Measurements from ENCODE around the gene PTPRN2. TPM values are rescaled to one million over a fixed set of nuclear protein-coding genes. Genes with fewer than 3 reads are reported as not detected.

The PTPRN2 gene
- polyA plus RNA-seq, 4 donors, result 1.6 to 11.7 (median 4.0) TPM

DNA sequence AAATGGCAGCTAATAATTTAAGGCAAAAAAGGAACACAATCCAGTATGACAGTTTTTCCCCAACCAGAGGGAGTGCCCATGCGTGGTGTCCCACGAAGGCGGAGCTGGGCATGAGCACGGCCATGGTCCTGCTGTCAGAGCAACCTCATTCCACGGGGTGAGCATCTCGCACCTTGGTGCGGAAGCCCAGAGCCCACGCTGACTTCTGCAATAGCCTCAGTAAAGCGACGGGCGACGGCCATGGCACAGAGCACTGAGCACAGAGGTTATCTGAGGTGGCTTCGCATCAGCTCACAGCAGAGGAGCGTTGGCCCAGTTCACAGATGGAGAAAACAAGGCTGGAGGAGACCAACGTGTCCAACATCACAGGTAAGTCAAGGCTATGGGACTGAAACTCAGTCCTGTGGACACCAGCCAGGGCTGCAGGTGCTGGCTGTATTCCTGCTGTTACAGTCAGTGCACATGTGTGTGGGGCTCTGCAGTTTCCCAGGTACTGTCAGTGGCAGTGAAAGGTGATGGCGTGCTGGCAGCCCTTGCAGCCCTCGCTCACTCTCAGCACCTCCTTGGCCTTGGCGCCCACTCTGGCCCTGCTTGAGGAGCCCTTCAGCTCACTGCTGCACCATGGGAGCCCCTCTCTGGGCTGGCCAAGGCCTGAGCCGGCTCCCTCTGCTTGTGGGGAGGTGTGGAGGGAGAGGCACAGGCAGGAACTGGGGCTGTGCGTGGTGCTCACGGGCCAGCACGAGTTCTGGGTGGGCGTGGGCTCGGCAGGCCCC is 525.6 kb downstream of the PTPRN2 start:
- WGBS, 3 donors, result 91 to 93% (median 92%) methylated on average over 24 of the region's 24 CpGs
- FAIRE-seq (no peak), DNase-seq (no peak)
- no peaks in the 10 kb centered on the region for H3K36me3 ChIP-seq (ENCODE audit: control insufficient read depth in 3 of 3, insufficient read depth in 2 of 3, low read depth in 1 of 3, low read length in 3 of 3)
- no peak overlapping the region for H3K27ac ChIP-seq (ENCODE audit: low read depth in 1 of 3, low read length in 2 of 3)
- H3K9me3 ChIP-seq (ENCODE audit: control insufficient read depth in 2 of 2, insufficient read depth in 1 of 2, low read depth in 1 of 2, low read length in 1 of 2), result peaks cover 0 to 32% of the 10 kb centered on the region in 2 donors
- H3K4me3 ChIP-seq (ENCODE audit: low read depth in 1 of 3, low read length in 3 of 3), result no peak overlapping the region
- H3K4me1 ChIP-seq (ENCODE audit: control insufficient read depth in 3 of 3, insufficient read depth in 2 of 3, low read depth in 1 of 3, low read length in 2 of 3), result no peaks in the 10 kb centered on the region
- no peaks in the 10 kb centered on the region for H3K27me3 ChIP-seq (ENCODE audit: control insufficient read depth in 3 of 3, insufficient read depth in 3 of 3, low read length in 3 of 3)

- no peak overlapping the region for H3K27ac ChIP-seq (ENCODE audit: low read depth in 1 of 3, low read length in 2 of 3)
- 92 to 94% (median 93%) methylated on average over 28 of the region's 28 CpGs for WGBS, 3 donors
- FAIRE-seq (no peak), DNase-seq (no peak)
- no peaks in the 10 kb centered on the region for H3K27me3 ChIP-seq (ENCODE audit: control insufficient read depth in 3 of 3, insufficient read depth in 3 of 3, low read length in 3 of 3)
- no peaks in the 10 kb centered on the region for H3K4me1 ChIP-seq (ENCODE audit: control insufficient read depth in 3 of 3, insufficient read depth in 2 of 3, low read depth in 1 of 3, low read length in 2 of 3)
- peaks cover 0 to 32% of the 10 kb centered on the region in 2 donors for H3K9me3 ChIP-seq (ENCODE audit: control insufficient read depth in 2 of 2, insufficient read depth in 1 of 2, low read depth in 1 of 2, low read length in 1 of 2)
- no peaks in the 10 kb centered on the region for H3K36me3 ChIP-seq (ENCODE audit: control insufficient read depth in 3 of 3, insufficient read depth in 2 of 3, low read depth in 1 of 3, low read length in 3 of 3)
- no peak overlapping the region for H3K4me3 ChIP-seq (ENCODE audit: low read depth in 1 of 3, low read length in 3 of 3)
These were observed 526.5 kb downstream of the PTPRN2 start for GRCh38 chr7:158061026-158061630.

DNA sequence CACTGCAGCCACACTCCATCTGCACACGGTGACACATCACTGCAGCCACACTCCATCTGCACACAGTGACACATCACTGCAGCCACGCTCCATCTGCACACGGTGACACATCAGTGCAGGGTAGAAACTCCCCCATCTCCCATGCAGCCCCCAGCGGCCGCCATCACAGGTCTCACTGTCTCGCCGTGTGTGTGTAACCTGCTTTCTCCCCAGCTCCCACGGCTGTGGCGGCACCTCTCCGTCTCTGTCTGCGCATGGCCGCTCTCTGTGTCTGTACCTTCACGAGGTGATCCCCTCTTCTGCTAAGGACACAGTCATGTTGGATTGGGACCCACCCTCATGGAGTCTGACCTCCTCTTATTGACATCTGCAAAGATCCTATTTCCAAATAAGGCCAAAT is 527.4 kb downstream of the PTPRN2 start:
- Histone ChIP-seq H3K4me1 (ENCODE audit: control insufficient read depth in 3 of 3, insufficient read depth in 2 of 3, low read depth in 1 of 3, low read length in 2 of 3) (no peaks in the 10 kb centered on the region), H3K4me3 (ENCODE audit: low read depth in 1 of 3, low read length in 3 of 3) (no peak overlapping the region), H3K27me3 (ENCODE audit: control insufficient read depth in 3 of 3, insufficient read depth in 3 of 3, low read length in 3 of 3) (no peaks in the 10 kb centered on the region), H3K36me3 (ENCODE audit: control insufficient read depth in 3 of 3, insufficient read depth in 2 of 3, low read depth in 1 of 3, low read length in 3 of 3) (no peaks in the 10 kb centered on the region), H3K27ac (ENCODE audit: low read depth in 1 of 3, low read length in 2 of 3) (no peak overlapping the region), H3K9me3 (ENCODE audit: control insufficient read depth in 2 of 2, insufficient read depth in 1 of 2, low read depth in 1 of 2, low read length in 1 of 2) (peaks cover 0 to 35% of the 10 kb centered on the region in 2 donors)
- DNase-seq, result no peak
- WGBS, 3 donors, result 91 to 95% (median 93%) methylated on average over 12 to 13 of the region's 13 CpGs
- FAIRE-seq, result no peak

DNA sequence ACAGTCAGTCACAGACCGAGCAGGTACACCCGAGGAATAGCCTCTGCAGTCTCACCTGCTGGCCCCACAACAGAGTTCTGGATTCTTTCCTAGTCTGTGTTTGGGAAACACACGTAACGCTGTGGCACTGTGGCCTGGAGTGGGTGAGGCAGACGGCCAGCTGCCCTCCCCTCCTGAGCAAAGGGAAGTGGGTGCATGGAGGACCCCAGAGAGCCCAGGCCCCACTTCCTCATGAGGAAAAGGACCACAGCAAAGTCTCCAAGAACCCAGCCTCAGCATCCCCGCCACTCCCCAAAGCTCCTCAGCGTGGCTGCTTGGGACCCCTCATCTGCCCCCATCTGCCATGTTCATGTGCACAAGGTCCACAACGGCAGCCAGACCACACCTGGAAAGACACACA is 530.2 kb downstream of the PTPRN2 start:
- H3K27ac ChIP-seq (ENCODE audit: low read depth in 1 of 3, low read length in 2 of 3), result no peak overlapping the region
- no peaks in the 10 kb centered on the region for H3K4me1 ChIP-seq (ENCODE audit: control insufficient read depth in 3 of 3, insufficient read depth in 2 of 3, low read depth in 1 of 3, low read length in 2 of 3)
- WGBS, 3 donors, result 89 to 94% (median 93%) methylated on average over 8 of the region's 8 CpGs
- H3K4me3 ChIP-seq (ENCODE audit: low read depth in 1 of 3, low read length in 3 of 3), result no peak overlapping the region
- H3K36me3 ChIP-seq (ENCODE audit: control insufficient read depth in 3 of 3, insufficient read depth in 2 of 3, low read depth in 1 of 3, low read length in 3 of 3), result no peaks in the 10 kb centered on the region
- H3K27me3 ChIP-seq (ENCODE audit: control insufficient read depth in 3 of 3, insufficient read depth in 3 of 3, low read length in 3 of 3), result no peaks in the 10 kb centered on the region
- no peak for DNase-seq
- no peak for FAIRE-seq
- H3K9me3 ChIP-seq (ENCODE audit: control insufficient read depth in 2 of 2, insufficient read depth in 1 of 2, low read depth in 1 of 2, low read length in 1 of 2), result peaks cover 0 to 29% of the 10 kb centered on the region in 2 donors

- FAIRE-seq (no peak), DNase-seq (no peak)
- peaks cover 0 to 23% of the 10 kb centered on the region in 2 donors for H3K9me3 ChIP-seq (ENCODE audit: control insufficient read depth in 2 of 2, insufficient read depth in 1 of 2, low read depth in 1 of 2, low read length in 1 of 2)
- 86 to 92% (median 91%) methylated on average over 17 of the region's 17 CpGs for WGBS, 3 donors
- H3K27me3 ChIP-seq (ENCODE audit: control insufficient read depth in 3 of 3, insufficient read depth in 3 of 3, low read length in 3 of 3), result no peaks in the 10 kb centered on the region
- no peak overlapping the region for H3K27ac ChIP-seq (ENCODE audit: low read depth in 1 of 3, low read length in 2 of 3)
- no peak overlapping the region for H3K4me3 ChIP-seq (ENCODE audit: low read depth in 1 of 3, low read length in 3 of 3)
- H3K4me1 ChIP-seq (ENCODE audit: control insufficient read depth in 3 of 3, insufficient read depth in 2 of 3, low read depth in 1 of 3, low read length in 2 of 3), result no peaks in the 10 kb centered on the region
- H3K36me3 ChIP-seq (ENCODE audit: control insufficient read depth in 3 of 3, insufficient read depth in 2 of 3, low read depth in 1 of 3, low read length in 3 of 3), result no peaks in the 10 kb centered on the region
These were observed 530.9 kb downstream of the PTPRN2 start for GRCh38 chr7:158056761-158057160.

DNA sequence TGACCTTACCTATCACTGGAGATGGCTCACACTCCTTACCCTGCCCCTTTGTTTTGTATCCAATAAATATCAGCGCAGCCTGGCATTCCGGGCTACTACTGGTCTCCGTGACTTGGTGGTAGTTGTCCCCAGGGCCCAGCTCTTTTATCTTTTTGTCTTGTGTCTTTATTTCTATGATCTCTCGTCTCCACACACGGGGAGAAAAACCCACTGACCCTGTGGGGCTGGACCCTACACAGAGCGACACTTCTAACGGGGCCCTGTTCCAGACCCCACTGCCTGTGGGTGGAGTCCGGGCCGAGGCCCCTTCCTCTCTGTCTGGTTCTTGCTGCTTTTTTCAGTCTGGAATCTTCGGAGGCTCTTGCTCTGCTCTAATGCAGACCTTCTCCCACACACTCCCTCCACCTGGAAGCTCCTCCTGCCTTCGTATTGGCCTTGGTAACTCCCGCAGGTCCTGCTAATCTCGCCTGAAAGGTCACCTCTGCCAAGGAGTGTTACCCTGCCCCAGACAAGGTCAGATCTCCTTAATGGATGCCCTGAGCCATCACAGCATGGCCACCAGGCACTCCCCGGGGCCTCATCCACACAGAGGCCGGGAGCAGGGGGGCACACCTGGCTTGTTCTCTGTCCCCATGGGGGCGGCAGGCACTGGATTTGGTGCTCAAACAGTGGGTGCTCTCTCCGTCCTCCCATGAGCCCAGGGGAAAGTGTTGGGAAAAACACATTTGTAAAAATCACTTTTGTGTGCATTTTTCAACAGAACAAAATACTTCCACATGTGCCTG is 531.7 kb downstream of the PTPRN2 start:
- no peaks in the 10 kb centered on the region for H3K4me1 ChIP-seq (ENCODE audit: control insufficient read depth in 3 of 3, insufficient read depth in 2 of 3, low read depth in 1 of 3, low read length in 2 of 3)
- FAIRE-seq (no peak), DNase-seq (no peak)
- no peak overlapping the region for H3K4me3 ChIP-seq (ENCODE audit: low read depth in 1 of 3, low read length in 3 of 3)
- 85 to 90% (median 89%) methylated on average over 17 of the region's 17 CpGs for WGBS, 3 donors
- no peaks in the 10 kb centered on the region for H3K36me3 ChIP-seq (ENCODE audit: control insufficient read depth in 3 of 3, insufficient read depth in 2 of 3, low read depth in 1 of 3, low read length in 3 of 3)
- H3K27me3 ChIP-seq (ENCODE audit: control insufficient read depth in 3 of 3, insufficient read depth in 3 of 3, low read length in 3 of 3), result no peaks in the 10 kb centered on the region
- peaks cover 0 to 15% of the 10 kb centered on the region in 2 donors for H3K9me3 ChIP-seq (ENCODE audit: control insufficient read depth in 2 of 2, insufficient read depth in 1 of 2, low read depth in 1 of 2, low read length in 1 of 2)
- H3K27ac ChIP-seq (ENCODE audit: low read depth in 1 of 3, low read length in 2 of 3), result no peak overlapping the region

- no peaks in the 10 kb centered on the region for H3K4me1 ChIP-seq (ENCODE audit: control insufficient read depth in 3 of 3, insufficient read depth in 2 of 3, low read depth in 1 of 3, low read length in 2 of 3)
- DNase-seq, result no peak
- H3K27ac ChIP-seq (ENCODE audit: low read depth in 1 of 3, low read length in 2 of 3), result no peak overlapping the region
- WGBS, 3 donors, result 81 to 90% (median 89%) methylated on average over 11 of the region's 11 CpGs
- H3K27me3 ChIP-seq (ENCODE audit: control insufficient read depth in 3 of 3, insufficient read depth in 3 of 3, low read length in 3 of 3), result no peaks in the 10 kb centered on the region
- H3K36me3 ChIP-seq (ENCODE audit: control insufficient read depth in 3 of 3, insufficient read depth in 2 of 3, low read depth in 1 of 3, low read length in 3 of 3), result no peaks in the 10 kb centered on the region
- peaks cover 0 to 12% of the 10 kb centered on the region in 2 donors for H3K9me3 ChIP-seq (ENCODE audit: control insufficient read depth in 2 of 2, insufficient read depth in 1 of 2, low read depth in 1 of 2, low read length in 1 of 2)
- no peak for FAIRE-seq
- no peak overlapping the region for H3K4me3 ChIP-seq (ENCODE audit: low read depth in 1 of 3, low read length in 3 of 3)
These were observed 533.0 kb downstream of the PTPRN2 start for GRCh38 chr7:158054611-158055010.

GRCh38 chr7:158054081-158054480 is 533.5 kb downstream of the PTPRN2 start:
- WGBS, 3 donors, result 91 to 94% (median 93%) methylated on average over 8 of the region's 8 CpGs
- FAIRE-seq (no peak), DNase-seq (no peak)
- H3K27me3 ChIP-seq (ENCODE audit: control insufficient read depth in 3 of 3, insufficient read depth in 3 of 3, low read length in 3 of 3), result no peaks in the 10 kb centered on the region
- H3K27ac ChIP-seq (ENCODE audit: low read depth in 1 of 3, low read length in 2 of 3), result no peak overlapping the region
- H3K9me3 ChIP-seq (ENCODE audit: control insufficient read depth in 2 of 2, insufficient read depth in 1 of 2, low read depth in 1 of 2, low read length in 1 of 2), result peaks cover 1 to 12% of the 10 kb centered on the region in 2 donors
- H3K36me3 ChIP-seq (ENCODE audit: control insufficient read depth in 3 of 3, insufficient read depth in 2 of 3, low read depth in 1 of 3, low read length in 3 of 3), result no peaks in the 10 kb centered on the region
- H3K4me3 ChIP-seq (ENCODE audit: low read depth in 1 of 3, low read length in 3 of 3), result no peak overlapping the region
- H3K4me1 ChIP-seq (ENCODE audit: control insufficient read depth in 3 of 3, insufficient read depth in 2 of 3, low read depth in 1 of 3, low read length in 2 of 3), result no peaks in the 10 kb centered on the region
